H1 (cell line): ENCODE results near the gene RENBP. TPM values are rescaled to one million over a fixed set of nuclear protein-coding genes. Genes with fewer than 3 reads are reported as not detected.

ENCODE experiments used
- CTCF ChIA-PET: fragments of 300-600 bp; sonication (Branson Sonifier 250); formaldehyde crosslinking; loops from one replicate; lab custom pipeline; 2021; ENCODE audit not compliant: partially characterized antibody; lab: Charles Lee
- POLR2A ChIA-PET: fragments of 300-600 bp; sonication (Branson Sonifier 250); formaldehyde crosslinking; loops from one replicate; lab custom pipeline; 2021; ENCODE audit warnings: inconsistent platforms; ENCODE audit not compliant: partially characterized antibody; lab: Charles Lee
- DNase-seq, 2 experiments: peaks; one replicate each; pipeline versions ENCODE4 v3.0.0 to v3.0.0-alpha.2; 2010 to 2022; ENCODE audit warnings: low spot score in 2 of 2, low read depth in 1 of 2, mixed read lengths in 1 of 2
- FAIRE-seq: peaks from 2 replicates; lab custom pipeline; 2011; peaks lifted over from hg19 to GRCh38; lab: Jason Lieb, UNC
- H2AFZ ChIP-seq: 2 replicates; pipeline ENCODE4 v1.8.1; 2012; ENCODE audit warnings: low read length, inconsistent platforms
- H2AK5ac ChIP-seq: 2 replicates; pipeline ENCODE4 v1.6.1; 2013; ENCODE audit warnings: low read depth, low read length
- H2BK120ac ChIP-seq: replicated peaks from 2 replicates; pipeline ENCODE3; 2013; ENCODE audit warnings: low read depth, low read length, inconsistent platforms
- H2BK12ac ChIP-seq: 2 replicates; pipeline ENCODE4 v1.6.1; 2013; ENCODE audit warnings: low read depth, low read length
- H2BK15ac ChIP-seq: 2 replicates; pipeline ENCODE4 v1.6.1; 2013; ENCODE audit warnings: low read length
- H2BK20ac ChIP-seq: 2 replicates; pipeline ENCODE4 v1.6.1; 2013; ENCODE audit warnings: low read length
- H2BK5ac ChIP-seq: 2 replicates; pipeline ENCODE4 v1.6.1; 2013; ENCODE audit warnings: low read depth, low read length
- H3K14ac ChIP-seq: 2 replicates; pipeline ENCODE4 v1.6.1; 2013; ENCODE audit warnings: inconsistent platforms; ENCODE audit not compliant: insufficient read length
- H3K18ac ChIP-seq: 2 replicates; pipeline ENCODE4 v1.6.1; 2013; ENCODE audit warnings: low read length; ENCODE audit errors: extremely low read depth
- H3K23ac ChIP-seq: 2 replicates; pipeline ENCODE4 v1.6.1; 2013; ENCODE audit warnings: inconsistent platforms; ENCODE audit not compliant: insufficient read length
- H3K23me2 ChIP-seq: 2 replicates; pipeline ENCODE4 v1.6.1; 2013; ENCODE audit warnings: low read depth, low read length
- H3K27ac ChIP-seq: 2 replicates; pipeline ENCODE4 v1.6.1; 2011; ENCODE audit warnings: low read depth, low read length, inconsistent platforms
- H3K27me3 ChIP-seq, 4 experiments: replicated peaks in 1 of 4; 1 replicate in 1 of 4; 2 replicates in 3 of 4; pipeline versions ENCODE4 v1.6.1 to v1.8.1; 2011 to 2013; ENCODE audit warnings: low read length in 3 of 4, mild to moderate bottlenecking in 3 of 4, inconsistent platforms in 2 of 4, mixed read lengths in 2 of 4, moderate library complexity in 1 of 4; ENCODE audit not compliant: control insufficient read depth in 3 of 4, insufficient read depth in 3 of 4; ENCODE audit errors: extremely low read depth in 1 of 4
- H3K36me3 ChIP-seq, 4 experiments: 2 replicates each; pipeline versions ENCODE4 v1.6.1 to v1.8.1; 2011 to 2013; ENCODE audit warnings: mild to moderate bottlenecking in 4 of 4, low read length in 3 of 4, moderate library complexity in 2 of 4, control low read depth in 1 of 4, inconsistent platforms in 1 of 4; ENCODE audit not compliant: insufficient read depth in 4 of 4, control insufficient read depth in 2 of 4
- H3K4ac ChIP-seq: replicated peaks from 2 replicates; pipeline ENCODE3; 2013; ENCODE audit warnings: low read length, low read depth, mixed read lengths, inconsistent platforms; ENCODE audit not compliant: insufficient read length
- H3K4me1 ChIP-seq, 4 experiments: replicated peaks in 1 of 4; 1 replicate in 1 of 4; 2 replicates in 3 of 4; pipeline versions ENCODE4 v1.6.1 to v1.8.1; 2011 to 2013; ENCODE audit warnings: low read length in 3 of 4, inconsistent platforms in 2 of 4, mixed read lengths in 1 of 4; ENCODE audit not compliant: insufficient read depth in 4 of 4, control insufficient read depth in 3 of 4
- H3K4me2 ChIP-seq, 2 experiments: 2 replicates each; pipeline versions ENCODE4 v1.6.1 to v1.8.1; 2011 to 2013; ENCODE audit warnings: low read depth in 2 of 2, low read length in 2 of 2, control low read depth in 1 of 2, inconsistent platforms in 1 of 2, mild to moderate bottlenecking in 1 of 2; ENCODE audit not compliant: insufficient read depth in 1 of 2
- H3K4me3 ChIP-seq, 4 experiments: fragments of 200-600, 300-600 bp in 1 of 4; sonication (generic), shearing (Covaris generic), sonication (Bioruptor Twin) in 1 of 4; 2 replicates each; pipeline versions ENCODE4 v1.5.1 to v1.8.1; 2011 to 2016; ENCODE audit warnings: low read length in 4 of 4, low read depth in 3 of 4, control low read depth in 2 of 4, inconsistent platforms in 2 of 4, mild to moderate bottlenecking in 2 of 4, mixed read lengths in 1 of 4, moderate library complexity in 1 of 4; ENCODE audit not compliant: insufficient read depth in 2 of 4; ENCODE audit errors: extremely low read depth in 1 of 4
- H3K56ac ChIP-seq: replicated peaks from 2 replicates; pipeline ENCODE3; 2013; ENCODE audit warnings: low read depth, mild to moderate bottlenecking, mixed read lengths, low read length, inconsistent platforms; ENCODE audit not compliant: insufficient read length
- H3K79me1 ChIP-seq: 2 replicates; pipeline ENCODE4 v1.6.1; 2013; ENCODE audit warnings: low read depth, low read length, control low read depth
- H3K79me2 ChIP-seq, 2 experiments: 2 replicates each; pipeline versions ENCODE4 v1.6.1 to v1.8.1; 2012 to 2013; ENCODE audit warnings: low read length in 2 of 2, mild to moderate bottlenecking in 2 of 2, inconsistent platforms in 1 of 2; ENCODE audit not compliant: insufficient read depth in 2 of 2, control insufficient read depth in 1 of 2
- H3K9ac ChIP-seq, 4 experiments: replicated peaks in 1 of 4; 1 replicate in 1 of 4; 2 replicates in 3 of 4; pipeline versions ENCODE4 v1.6.1 to v1.8.1; 2011 to 2013; ENCODE audit warnings: low read depth in 3 of 4, low read length in 3 of 4, control low read depth in 2 of 4, mild to moderate bottlenecking in 2 of 4, moderate library complexity in 2 of 4, inconsistent platforms in 1 of 4; ENCODE audit errors: extremely low read depth in 1 of 4
- H3K9me3 ChIP-seq, 2 experiments: 2 replicates each; pipeline versions ENCODE4 v1.6.1 to v1.8.1; 2012 to 2013; ENCODE audit warnings: mild to moderate bottlenecking in 2 of 2, moderate library complexity in 2 of 2, control low read depth in 1 of 2, inconsistent platforms in 1 of 2, low read depth in 1 of 2, low read length in 1 of 2, mixed read lengths in 1 of 2; ENCODE audit not compliant: insufficient read depth in 2 of 2
- H4K20me1 ChIP-seq, 2 experiments: replicated peaks in 1 of 2; 2 replicates each; pipeline versions ENCODE3 to v1.8.1; 2011 to 2013; ENCODE audit warnings: inconsistent platforms in 2 of 2, low read length in 2 of 2, mild to moderate bottlenecking in 1 of 2; ENCODE audit not compliant: insufficient read depth in 2 of 2, control insufficient read depth in 1 of 2
- H4K5ac ChIP-seq: 2 replicates; pipeline ENCODE4 v1.6.1; 2013; ENCODE audit warnings: low read length, low read depth, mixed read lengths, inconsistent platforms; ENCODE audit not compliant: insufficient read length
- H4K8ac ChIP-seq: 2 replicates; pipeline ENCODE4 v1.8.0; 2013; ENCODE audit warnings: mild to moderate bottlenecking, moderate library complexity, low read length, inconsistent platforms; ENCODE audit not compliant: insufficient read depth; ENCODE audit errors: extremely low read depth
- H4K91ac ChIP-seq: replicated peaks from 2 replicates; pipeline ENCODE3; 2013; ENCODE audit warnings: low read length, mixed read lengths, inconsistent platforms; ENCODE audit not compliant: insufficient read length
- ASH2L ChIP-seq: fragments of 200-600, 300-600 bp; sonication (generic); IDR thresholded peaks from one replicate; pipeline ENCODE4 v1.7.1; 2017; ENCODE audit warnings: low read length
- BCL11A ChIP-seq, 2 experiments: IDR thresholded peaks; one replicate each; pipeline ENCODE4 v1.6.1; 2011; ENCODE audit warnings: low read depth in 2 of 2, low read length in 2 of 2, mild to moderate bottlenecking in 2 of 2
- CEBPB ChIP-seq: IDR thresholded peaks from 2 replicates; pipeline ENCODE4 v1.6.1; 2012; ENCODE audit warnings: low read depth, low read length
- JUND ChIP-seq: IDR thresholded peaks from 2 replicates; pipeline ENCODE4 v1.6.1; 2011; ENCODE audit warnings: mild to moderate bottlenecking, improper control_type of control experiment, low read length
- TBP ChIP-seq: IDR thresholded peaks from 2 replicates; pipeline ENCODE4 v1.6.1; 2011; ENCODE audit warnings: low read depth, low read length, improper control_type of control experiment
- WGBS, 2 experiments: shearing (Covaris generic) in 1 of 2; methylation state at CpG; one replicate each; pipeline versions ENCODE4 v1.1.6 to v1.1.7; 2013 to 2015; ENCODE audit warnings: low lambda C conversion rate in 2 of 2, mixed read lengths in 2 of 2, inconsistent platforms in 1 of 2, low coverage in 1 of 2, missing lambda C conversion rate in 1 of 2; ENCODE audit not compliant: insufficient replicate concordance in 2 of 2, insufficient coverage in 1 of 2, insufficient read length in 1 of 2; ENCODE audit errors: extremely low coverage in 1 of 2, missing lambda C conversion rate in 1 of 2; 5-methylcytosine and 5-hydroxymethylcytosine counted together
- polyA plus RNA-seq, 7 experiments: library from polyadenylated mRNA; depleted of rRNA in 3 of 7; stranded (reverse) in 5 of 7; unstranded in 2 of 7; fragments of >200 nt in 5 of 7; fragments of 200-250 nt in 2 of 7; gene quantifications; 1 replicate in 5 of 7; 2 replicates in 1 of 7; 4 replicates in 1 of 7; pipeline versions ENCODE4 v1.2.1 to v1.2.3, GENCODE V29; 2011 to 2013; ENCODE audit warnings: missing spikeins in 2 of 7, mixed read lengths in 2 of 7
- total RNA-seq: library from RNA; stranded (reverse); fragmentation: NEBNext Ultra II Directional; extraction: Animal tissue kit (Norgen Biotek cat#: 25700); gene quantifications from 2 replicates; pipeline ENCODE4 v1.2.1, GENCODE V29; 2021
- TF ChIP-seq, protein P1 (sequence below): IDR thresholded peaks from 2 replicates; pipeline ENCODE4 v1.6.1; 2011; ENCODE audit warnings: low read depth, mild to moderate bottlenecking, low read length; ENCODE audit not compliant: insufficient read depth

The RENBP gene
- total and polyA plus RNA-seq, 2 of the 8 experiments (the other 6 are each of a cell fraction or from before 2014, with no cell fraction given): 12.4 to 21.8 TPM

DNA sequence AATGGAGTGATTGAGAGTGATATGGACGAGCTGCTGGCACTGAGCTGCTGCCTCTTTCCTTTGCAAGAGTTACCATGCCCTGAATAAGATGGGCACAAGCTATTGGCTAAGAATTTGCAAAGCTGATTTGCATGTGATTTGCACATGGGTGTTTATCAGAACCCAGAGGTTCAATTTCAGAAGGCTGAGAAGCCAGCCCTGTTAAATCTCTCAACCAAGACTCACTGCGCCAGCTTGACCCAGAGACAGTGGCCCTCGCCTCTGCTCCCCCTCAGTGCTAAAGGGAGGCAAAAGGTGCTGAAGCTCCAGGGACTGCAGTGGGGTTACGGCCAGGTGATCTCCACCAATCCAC lies 19.1 kb downstream of the RENBP start:
- Histone ChIP-seq H3K9me3 (no peaks in the 10 kb centered on the region), H3K79me1 (no peaks in the 10 kb centered on the region; the same call in 1 of the 2 replicates), H3K14ac (no peak overlapping the region), H3K23ac (no peak overlapping the region), H3K9ac (peak overlapping the region in 2 of 4 experiments; percentile 16 to 53; a peak in 5 of 7 replicates), H3K36me3 (0 out of 8 replicates have a peak, but pooled peaks cover 0 to 2% (median 0%) of the 10 kb centered on the region in 4 experiments), H3K4me2 (peak overlapping the region; percentile 88 to 94), H3K27ac (no peak overlapping the region; the same call in 1 of the 2 replicates), H3K4me1 (peaks cover 3 to 18% (median 12%) of the 10 kb centered on the region in 4 experiments), H3K27me3 (no peaks in the 10 kb centered on the region), H3K4ac (no peak overlapping the region), H2BK15ac (no peak overlapping the region), H2BK5ac (0 out of 2 replicates have a peak overlapping the region, but pooled peaks have one; percentile 39), H4K8ac (no peak overlapping the region), H2BK120ac (no peak overlapping the region), H4K5ac (peak overlapping the region; percentile 4), H3K56ac (no peak overlapping the region), H3K18ac (no peak overlapping the region), H2BK20ac (no peak overlapping the region), H4K91ac (peak overlapping the region; percentile 65), H2AK5ac (no peak overlapping the region), H3K79me2 (peaks cover 0 to 3% of the 10 kb centered on the region in 2 experiments; a peak in 1 of 4 replicates), H3K23me2 (peaks cover 15% of the 10 kb centered on the region; the same call in 1 of the 2 replicates), H2BK12ac (peak overlapping the region; percentile 27; the same call in 1 of the 2 replicates), H3K4me3 (peak overlapping the region; percentile 46 to 77 (median 56)), H2AFZ (no peak overlapping the region), H4K20me1 (peaks cover 0 to 2% of the 10 kb centered on the region in 2 experiments)
- no peak for DNase-seq
- 62% methylated on average over 4 of the region's 4 CpGs; no CpG with 5 or more reads in 1 of the 2 experiments for WGBS, 2 experiments
- ChIA-PET POLR2A (interaction anchor here (0.6 to 14.9 kb wide), 19 partner anchors 11 to 241 kb away, joined by 3 to 231 read pairs (median 5); partner anchors contain the start of genes HCFC1, NAA10, RENBP and TMEM187), CTCF (interaction anchor here (0.8 to 19.6 kb wide), 12 partner anchors 11 to 170 kb away, joined by 3 to 272 read pairs (median 4); partner anchors contain the start of gene RENBP)
- peak; percentile 71 for TF ChIP-seq TBP
- TF ChIP-seq JUND: no peak
- TF ChIP-seq BCL11A (IDR thresholded peaks at IDR 0.05; ENCODE audit: low read depth in 2 of 2, low read length in 2 of 2): no peak
- no peak for TF ChIP-seq CEBPB
- TF ChIP-seq, protein P1, sequence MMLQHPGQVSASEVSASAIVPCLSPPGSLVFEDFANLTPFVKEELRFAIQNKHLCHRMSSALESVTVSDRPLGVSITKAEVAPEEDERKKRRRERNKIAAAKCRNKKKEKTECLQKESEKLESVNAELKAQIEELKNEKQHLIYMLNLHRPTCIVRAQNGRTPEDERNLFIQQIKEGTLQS: no peak
- no peak for TF ChIP-seq ASH2L
- no peak for FAIRE-seq
